Ishikawa (cell line): Measurements from ENCODE around the gene AREG.

Source experiments
- CEBPB ChIP-seq: IDR thresholded peaks from 2 replicates; pipeline ENCODE4 v1.6.1; 2012
- CREB1 ChIP-seq: IDR thresholded peaks from 2 replicates; pipeline ENCODE4 v1.6.1; 2012; ENCODE audit warnings: low read depth
- EGR1 ChIP-seq: IDR thresholded peaks from 2 replicates; pipeline ENCODE4 v1.6.1; 2012
- EP300 ChIP-seq: IDR thresholded peaks from 2 replicates; pipeline ENCODE4 v1.6.1; 2012; ENCODE audit warnings: borderline replicate concordance
- FOXM1 ChIP-seq: IDR thresholded peaks from 2 replicates; pipeline ENCODE4 v1.6.1; 2012; ENCODE audit warnings: low read depth, borderline replicate concordance
- NFIC ChIP-seq: IDR thresholded peaks from 2 replicates; pipeline ENCODE4 v1.6.1; 2012
- RAD21 ChIP-seq: IDR thresholded peaks from 2 replicates; pipeline ENCODE4 v1.6.1; 2012; ENCODE audit warnings: low read depth
- TAF1 ChIP-seq: IDR thresholded peaks from 2 replicates; pipeline ENCODE4 v1.6.1; 2012; ENCODE audit warnings: low read depth, mild to moderate bottlenecking
- TCF12 ChIP-seq: IDR thresholded peaks from 2 replicates; pipeline ENCODE4 v1.6.1; 2012; ENCODE audit warnings: low read depth
- TEAD4 ChIP-seq: IDR thresholded peaks from 2 replicates; pipeline ENCODE4 v1.6.1; 2012
- USF1 ChIP-seq: IDR thresholded peaks from 2 replicates; pipeline ENCODE4 v1.6.1; 2012
- YY1 ChIP-seq: IDR thresholded peaks from 2 replicates; pipeline ENCODE4 v1.6.1; 2012; ENCODE audit warnings: low read depth
- ZBTB7A ChIP-seq: IDR thresholded peaks from 2 replicates; pipeline ENCODE4 v1.6.1; 2012; ENCODE audit warnings: low read depth
- TF ChIP-seq, protein P1 (sequence below): IDR thresholded peaks from 2 replicates; pipeline ENCODE4 v1.6.1; 2012
- TF ChIP-seq, protein P2 (sequence below): IDR thresholded peaks from 2 replicates; pipeline ENCODE4 v1.6.1; 2012; ENCODE audit warnings: low read depth, mild to moderate bottlenecking

The AREG gene

GRCh38 chr4:74420863-74421262, 24.1 kb upstream of the AREG start:
- TF ChIP-seq FOXM1 (no peak), EGR1 (no peak), RAD21 (no peak), CREB1 (no peak), TCF12 (no peak), ZBTB7A (no peak), TAF1 (no peak), YY1 (no peak), EP300 (no peak), TEAD4 (no peak)
- TF ChIP-seq, protein P1, sequence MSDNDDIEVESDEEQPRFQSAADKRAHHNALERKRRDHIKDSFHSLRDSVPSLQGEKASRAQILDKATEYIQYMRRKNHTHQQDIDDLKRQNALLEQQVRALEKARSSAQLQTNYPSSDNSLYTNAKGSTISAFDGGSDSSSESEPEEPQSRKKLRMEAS = no peak
- TF ChIP-seq, protein P2, sequence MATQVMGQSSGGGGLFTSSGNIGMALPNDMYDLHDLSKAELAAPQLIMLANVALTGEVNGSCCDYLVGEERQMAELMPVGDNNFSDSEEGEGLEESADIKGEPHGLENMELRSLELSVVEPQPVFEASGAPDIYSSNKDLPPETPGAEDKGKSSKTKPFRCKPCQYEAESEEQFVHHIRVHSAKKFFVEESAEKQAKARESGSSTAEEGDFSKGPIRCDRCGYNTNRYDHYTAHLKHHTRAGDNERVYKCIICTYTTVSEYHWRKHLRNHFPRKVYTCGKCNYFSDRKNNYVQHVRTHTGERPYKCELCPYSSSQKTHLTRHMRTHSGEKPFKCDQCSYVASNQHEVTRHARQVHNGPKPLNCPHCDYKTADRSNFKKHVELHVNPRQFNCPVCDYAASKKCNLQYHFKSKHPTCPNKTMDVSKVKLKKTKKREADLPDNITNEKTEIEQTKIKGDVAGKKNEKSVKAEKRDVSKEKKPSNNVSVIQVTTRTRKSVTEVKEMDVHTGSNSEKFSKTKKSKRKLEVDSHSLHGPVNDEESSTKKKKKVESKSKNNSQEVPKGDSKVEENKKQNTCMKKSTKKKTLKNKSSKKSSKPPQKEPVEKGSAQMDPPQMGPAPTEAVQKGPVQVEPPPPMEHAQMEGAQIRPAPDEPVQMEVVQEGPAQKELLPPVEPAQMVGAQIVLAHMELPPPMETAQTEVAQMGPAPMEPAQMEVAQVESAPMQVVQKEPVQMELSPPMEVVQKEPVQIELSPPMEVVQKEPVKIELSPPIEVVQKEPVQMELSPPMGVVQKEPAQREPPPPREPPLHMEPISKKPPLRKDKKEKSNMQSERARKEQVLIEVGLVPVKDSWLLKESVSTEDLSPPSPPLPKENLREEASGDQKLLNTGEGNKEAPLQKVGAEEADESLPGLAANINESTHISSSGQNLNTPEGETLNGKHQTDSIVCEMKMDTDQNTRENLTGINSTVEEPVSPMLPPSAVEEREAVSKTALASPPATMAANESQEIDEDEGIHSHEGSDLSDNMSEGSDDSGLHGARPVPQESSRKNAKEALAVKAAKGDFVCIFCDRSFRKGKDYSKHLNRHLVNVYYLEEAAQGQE = no peak

DNA sequence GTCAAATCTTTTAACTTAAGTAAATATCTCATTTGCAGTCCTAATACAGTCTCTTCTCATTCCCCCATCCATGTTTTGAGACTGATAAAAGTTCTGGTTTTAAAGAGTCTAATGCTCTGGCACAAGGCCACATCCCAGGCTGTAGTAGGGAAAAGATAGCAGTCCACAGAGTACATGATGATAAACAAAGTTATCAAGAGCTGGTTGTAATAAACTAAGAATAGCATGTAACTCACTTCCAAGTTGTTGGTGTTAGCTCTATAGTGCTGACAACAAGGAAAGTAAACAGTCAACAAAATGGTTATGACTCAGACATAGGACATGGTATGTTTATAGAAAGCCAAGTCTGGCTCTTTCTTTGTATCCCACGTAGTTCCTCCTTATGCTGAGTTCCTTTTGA, 21.8 kb upstream of the AREG start:
- TF ChIP-seq TAF1 (no peak), TCF12 (no peak), EGR1 (no peak), RAD21 (no peak), NFIC (no peak), CEBPB (no peak), YY1 (no peak), EP300 (no peak), USF1 (no peak), ZBTB7A (no peak), FOXM1 (no peak), TEAD4 (no peak), CREB1 (no peak)
- TF ChIP-seq, protein P2 = no peak
- TF ChIP-seq, protein P1 = no peak

- TF ChIP-seq TAF1 = no peak
- no peak for TF ChIP-seq CEBPB
- no peak for TF ChIP-seq EP300
These were observed 20.8 kb upstream of the AREG start for GRCh38 chr4:74424111-74424510.

DNA sequence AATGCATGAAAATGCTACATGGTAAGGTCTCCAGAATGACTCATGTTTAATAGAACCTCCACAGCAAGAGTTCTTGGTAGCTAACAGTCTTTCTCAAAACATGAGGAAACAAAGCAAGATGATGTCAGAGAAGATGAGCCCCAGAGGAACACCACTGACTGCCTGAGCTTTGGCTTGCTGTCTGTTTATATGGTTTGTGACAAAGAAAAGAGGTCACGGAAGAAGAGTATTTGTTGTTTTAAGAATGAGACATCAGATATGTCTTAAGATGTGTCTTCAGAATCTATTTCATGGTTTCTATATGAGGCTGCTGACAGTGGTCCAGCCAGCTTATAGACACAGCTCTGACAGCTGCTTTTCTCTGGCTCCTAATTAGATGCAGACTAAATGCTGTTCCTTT, 18.8 kb upstream of the AREG start:
- no peak for TF ChIP-seq RAD21
- no peak for TF ChIP-seq YY1
- TF ChIP-seq ZBTB7A = no peak
- TF ChIP-seq USF1 = no peak
- no peak for TF ChIP-seq FOXM1
- no peak for TF ChIP-seq TEAD4
- TF ChIP-seq, protein P2 = no peak
- no peak for TF ChIP-seq TAF1
- no peak for TF ChIP-seq TCF12
- no peak for TF ChIP-seq NFIC
- TF ChIP-seq EP300 = no peak
- TF ChIP-seq EGR1 = no peak

DNA sequence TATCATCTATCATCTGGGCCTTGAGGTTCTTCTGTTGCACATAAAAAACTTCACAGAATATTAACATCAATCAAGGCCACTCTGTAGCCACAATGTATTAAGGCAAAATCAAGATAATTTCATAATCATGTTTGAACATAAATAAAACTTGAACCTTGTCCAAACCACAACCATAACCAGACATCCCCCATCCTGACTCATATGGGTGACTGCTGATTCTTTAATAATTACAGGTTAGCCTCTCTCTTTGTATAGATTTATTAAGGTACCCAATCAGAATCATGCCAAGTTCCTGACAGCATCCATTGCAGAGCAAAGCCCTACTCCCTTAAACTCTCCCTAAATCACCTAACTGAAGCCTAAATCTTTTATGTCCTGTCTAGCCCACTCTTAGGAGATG, 16.7 kb upstream of the AREG start:
- no peak for TF ChIP-seq YY1
- TF ChIP-seq NFIC = no peak
- TF ChIP-seq EGR1 = no peak
- TF ChIP-seq EP300 = no peak
- no peak for TF ChIP-seq CREB1
- TF ChIP-seq, protein P1 = no peak
- TF ChIP-seq ZBTB7A = no peak
- no peak for TF ChIP-seq TEAD4
- TF ChIP-seq CEBPB = no peak
- TF ChIP-seq, protein P2 = no peak
- no peak for TF ChIP-seq USF1
- TF ChIP-seq RAD21 = no peak
- TF ChIP-seq TAF1 = no peak
- no peak for TF ChIP-seq FOXM1
